NK-92 treated with Interleukin-12 subunit alpha and Interleukin-12 subunit beta, amount 100 ng/mL, for 24 hours (cell line): ENCODE data around the gene GALE.
"Not testable (repeated sequence)": the region's sequence is repeated elsewhere in the genome, so short reads cannot be mapped to it uniquely, and the experiment has no call there.

Source experiments
- DNase-seq: peaks from one replicate; lab custom pipeline; 2025; lab: John Stamatoyannopoulos, UW

GALE gene

DNA sequence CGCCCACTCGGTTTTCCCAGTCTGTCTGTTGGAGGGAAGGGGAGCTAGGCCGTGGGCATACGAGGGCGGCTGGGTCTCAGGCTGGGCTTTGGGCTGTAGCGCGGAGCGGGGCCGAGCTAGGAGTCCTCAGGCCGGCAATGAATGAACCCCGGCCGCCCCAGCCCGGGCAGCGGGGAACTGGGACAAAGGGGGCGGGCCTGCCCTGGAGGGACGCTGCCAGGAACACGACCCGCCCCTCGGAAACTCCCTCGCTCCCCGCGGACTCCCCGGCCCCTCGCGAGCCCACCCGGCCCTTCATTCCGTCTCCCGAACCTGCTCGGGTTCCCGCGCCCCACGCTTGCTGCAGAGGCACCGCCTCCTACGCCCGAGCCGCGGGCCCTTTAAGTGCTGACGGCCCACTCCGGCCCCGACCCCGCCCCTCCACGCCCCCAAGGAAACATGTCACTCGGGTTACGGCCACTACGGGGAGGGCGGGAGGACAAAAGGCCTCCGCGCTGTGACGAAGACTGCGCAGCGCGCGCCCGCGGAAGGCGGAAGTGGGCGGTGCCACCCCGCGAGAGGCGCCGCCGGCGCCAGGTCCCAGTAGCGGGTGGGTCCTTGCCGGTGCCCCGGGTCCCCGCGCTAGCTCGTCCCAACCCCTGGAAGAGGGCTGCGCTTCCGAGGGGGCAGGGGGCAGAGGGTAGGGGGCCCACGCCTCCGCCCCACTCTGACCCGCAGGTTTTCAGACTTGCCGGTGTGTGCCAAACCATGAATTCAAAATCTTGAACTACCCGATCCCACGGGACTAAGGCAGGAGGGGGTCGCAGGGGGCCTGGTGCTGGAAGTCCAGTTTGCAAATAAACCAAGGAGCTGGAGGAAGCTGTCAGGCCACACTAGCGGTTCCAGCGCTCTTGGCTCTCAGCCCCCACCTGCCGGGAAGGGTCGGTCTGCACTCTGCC, at the start of gene GALE:
Gene GALE, minus strand, starts transcription at position 355 of the 938 bp plus-strand sequence. CDS start 1,747 bp downstream, outside the sequence.
- DNase-seq: peak; percentile 96

GRCh38 chr1:23848673-23849616, 48.4 kb upstream of the GALE start:
- DNase-seq: no peak

- DNase-seq: not testable (repeated sequence)
Measured at GRCh38 chr1:23847482-23848095, 47.0 kb upstream of the GALE start.

DNA sequence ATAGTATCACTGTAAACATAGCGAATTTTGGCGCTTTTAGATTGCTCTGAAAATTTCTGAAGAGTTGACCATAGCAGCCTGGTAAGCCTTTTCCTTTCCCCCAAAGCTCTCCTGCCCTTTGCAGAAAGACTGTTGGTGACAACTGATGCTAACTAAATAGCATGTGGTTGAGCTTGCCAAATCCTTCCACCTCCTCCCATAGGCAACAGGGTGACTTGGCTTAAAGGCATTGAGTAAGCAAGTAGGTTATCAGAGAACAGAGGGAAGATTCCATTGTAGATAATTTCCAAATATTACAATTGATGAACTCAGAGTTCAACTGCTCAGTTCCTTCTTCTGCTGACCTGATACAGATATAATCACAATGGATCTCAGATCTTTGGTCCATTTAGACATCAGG, 44.6 kb upstream of the GALE start:
- DNase-seq: no peak

GRCh38 chr1:23843644-23844043, 43.1 kb upstream of the GALE start:
- no peak for DNase-seq

DNA sequence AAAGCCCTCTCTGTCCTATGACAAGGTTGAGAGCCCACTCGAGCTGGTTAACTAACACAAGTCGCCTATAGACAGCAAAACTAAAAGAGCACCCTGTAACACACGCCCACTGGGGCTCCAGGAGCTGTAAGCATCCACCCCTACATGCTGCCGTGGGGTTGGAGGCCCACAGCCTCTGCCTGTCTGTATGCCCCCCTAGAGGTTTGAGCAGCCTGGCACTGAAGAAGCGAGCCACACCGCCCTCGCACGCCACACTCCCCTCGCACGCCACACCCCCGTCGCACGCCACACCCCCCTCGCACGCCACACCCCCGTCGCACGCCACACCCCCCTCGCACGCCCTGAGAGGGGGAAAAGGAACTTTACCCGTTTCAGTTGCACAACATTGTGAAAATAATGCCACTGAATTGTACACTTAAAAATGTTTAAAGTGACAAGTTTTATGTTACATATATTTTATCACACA, 37.9 kb upstream of the GALE start:
- DNase-seq: peak; percentile 71

DNA sequence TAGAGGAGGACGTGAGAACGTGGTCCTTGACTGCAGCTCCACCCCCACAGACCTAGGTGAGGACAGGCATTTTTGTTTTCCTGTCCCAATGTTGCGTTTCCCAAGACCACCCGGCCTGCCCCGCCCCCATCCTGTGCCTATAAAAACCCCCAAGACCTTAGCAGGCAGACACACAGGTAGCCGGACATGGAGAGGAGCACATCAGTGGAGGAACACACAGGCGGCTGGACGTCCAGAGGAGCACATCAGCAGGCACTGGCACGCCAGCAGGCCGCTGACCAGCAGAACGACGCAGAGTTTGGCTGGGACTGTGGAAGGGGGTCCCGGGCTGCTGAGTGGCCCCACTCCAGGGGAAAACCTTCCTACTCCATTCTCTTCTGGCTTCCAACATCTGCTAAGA, 37.4 kb upstream of the GALE start:
- DNase-seq: no peak

GRCh38 chr1:23836037-23836436, 35.5 kb upstream of the GALE start:
- no peak for DNase-seq

DNA sequence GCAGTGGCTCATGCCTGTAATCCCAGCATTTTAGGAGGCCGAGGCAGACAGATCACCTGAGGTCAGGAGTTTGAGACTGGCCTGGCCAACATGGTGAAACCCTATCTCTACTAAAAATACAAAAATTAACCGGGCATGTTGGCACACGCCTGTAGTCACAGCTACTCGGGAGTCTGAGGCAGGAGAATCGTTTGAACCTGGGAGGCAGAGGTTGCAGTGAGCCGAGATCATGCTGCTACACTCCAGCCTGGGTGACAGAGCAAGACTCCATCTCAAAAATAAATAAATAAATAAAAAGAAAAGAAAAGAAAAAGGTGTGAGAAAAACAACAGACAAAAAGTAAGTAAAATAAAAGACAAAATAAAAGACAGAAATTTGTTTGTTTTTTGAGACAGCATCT, 33.6 kb upstream of the GALE start:
- DNase-seq: not testable (repeated sequence)

DNA sequence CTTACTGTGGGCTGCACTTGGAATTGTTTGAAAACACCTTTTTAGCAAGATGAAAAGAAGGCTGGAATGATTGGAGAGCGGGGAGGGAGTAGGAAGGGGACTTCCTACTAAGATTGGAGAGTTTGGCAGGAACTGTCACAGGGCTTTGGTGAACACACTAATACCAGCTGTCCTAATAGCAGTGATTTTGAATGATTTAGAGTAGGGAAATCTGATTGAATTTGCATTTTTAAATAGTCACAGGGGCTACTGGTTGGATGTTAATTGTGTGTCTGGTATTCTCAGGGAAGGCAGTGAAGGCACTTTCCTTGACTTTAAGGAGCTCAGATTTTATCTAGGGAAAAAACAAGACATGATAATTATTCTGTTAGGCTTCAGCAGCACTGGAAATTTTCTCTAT, 27.2 kb upstream of the GALE start:
- no peak for DNase-seq

DNA sequence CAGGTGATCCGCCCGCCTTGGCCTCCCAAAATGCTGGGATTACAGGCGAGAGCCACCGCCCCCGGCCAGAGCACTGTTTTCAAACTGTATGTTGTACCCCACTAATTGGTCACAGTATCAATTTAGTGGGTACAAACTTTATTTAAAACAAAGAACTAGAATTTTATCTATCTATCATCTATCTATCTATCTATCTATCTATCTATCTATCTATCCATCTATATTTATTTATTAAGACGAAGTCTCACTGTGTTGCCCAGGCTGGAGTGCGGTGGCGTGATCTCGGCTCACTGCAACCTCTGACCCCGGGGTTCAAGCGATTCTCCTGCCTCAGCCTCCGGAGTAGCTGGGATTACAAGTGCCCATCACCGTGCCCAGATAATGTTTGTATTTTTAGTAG, 26.0 kb upstream of the GALE start:
- DNase-seq: not testable (repeated sequence)

GRCh38 chr1:23825762-23826522, 25.4 kb upstream of the GALE start:
- no peak for DNase-seq

DNA sequence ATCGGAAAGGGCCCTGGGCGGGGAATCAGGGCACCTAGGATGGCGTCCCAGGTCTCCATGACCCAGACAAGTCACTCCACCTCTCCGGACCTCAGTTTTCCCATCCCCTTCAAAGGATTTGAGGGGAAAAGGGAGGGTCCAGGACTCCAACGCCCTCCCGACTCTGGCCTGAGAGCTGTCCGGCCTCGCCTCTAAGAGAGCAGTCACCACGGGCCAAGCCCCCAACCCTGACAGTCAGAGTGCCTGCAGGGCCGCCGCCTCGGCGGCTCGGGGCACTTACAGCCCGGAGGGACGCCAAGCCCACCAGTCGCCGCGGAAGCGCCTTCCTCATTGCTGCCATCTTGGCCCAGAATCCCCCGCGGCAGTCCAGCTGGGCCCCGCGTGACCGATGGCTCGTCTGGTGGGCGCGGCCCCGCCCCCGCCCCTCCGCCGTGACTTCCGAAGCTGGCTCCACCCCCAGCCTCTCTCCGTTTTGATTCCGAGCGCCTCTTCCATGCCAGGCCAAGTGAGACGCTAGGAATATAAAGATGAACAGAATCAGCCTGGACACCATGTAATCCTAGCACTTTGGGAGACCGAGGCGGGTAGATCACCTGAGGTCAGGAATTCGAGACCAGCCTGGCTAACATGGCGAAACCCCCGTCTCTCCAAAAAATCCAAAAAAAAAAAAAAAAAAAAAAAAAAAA, 24.7 kb upstream of the GALE start, which contains the start of gene HMGCL:
Gene HMGCL, minus strand, starts transcription at position 354 of the 686 bp plus-strand sequence. Its CDS starts 14 bp downstream, at position 340.
- peak; percentile 82 for DNase-seq

DNA sequence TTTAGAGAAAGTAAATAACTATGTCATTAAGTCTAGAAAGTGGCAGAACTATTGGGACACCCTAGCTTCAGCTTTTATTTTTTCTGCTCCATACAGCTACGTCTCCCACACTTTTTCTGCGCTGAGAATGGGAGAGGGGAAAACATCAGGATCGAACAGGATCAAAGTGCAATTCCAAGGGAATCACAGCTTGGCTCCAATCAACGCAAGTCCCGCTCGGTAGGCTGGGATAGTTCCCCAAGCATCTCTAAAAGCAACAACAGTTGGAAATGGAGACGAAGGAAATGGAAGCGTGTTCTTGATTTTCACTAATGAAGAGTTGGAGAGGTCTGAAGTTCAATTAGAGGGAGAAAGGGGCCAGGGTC, 24.1 kb upstream of the GALE start:
- DNase-seq: no peak

DNA sequence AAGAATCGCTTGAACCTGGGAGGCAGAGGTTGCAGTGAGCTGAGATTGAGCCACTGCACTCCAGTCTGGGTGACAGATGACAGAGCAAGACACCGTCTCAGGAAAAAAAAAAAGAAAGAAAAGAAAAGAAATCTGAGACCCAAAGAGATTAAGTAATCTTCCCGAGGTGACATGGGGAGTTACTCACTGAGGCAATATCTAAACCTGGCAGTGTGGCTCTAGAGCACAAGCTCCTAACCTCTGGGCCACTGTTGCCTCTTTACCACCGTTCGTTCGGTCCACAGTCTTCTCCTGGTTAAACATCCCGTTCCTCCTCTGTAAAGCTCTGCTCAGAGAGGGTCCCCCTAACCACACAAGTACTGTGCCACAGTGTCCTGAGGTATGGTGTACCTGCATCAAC, 23.2 kb upstream of the GALE start:
- DNase-seq: no peak

GRCh38 chr1:23817633-23818032, 17.1 kb upstream of the GALE start:
- DNase-seq: no peak

- DNase-seq: no peak
Measured at GRCh38 chr1:23816906-23817305, 16.4 kb upstream of the GALE start.

DNA sequence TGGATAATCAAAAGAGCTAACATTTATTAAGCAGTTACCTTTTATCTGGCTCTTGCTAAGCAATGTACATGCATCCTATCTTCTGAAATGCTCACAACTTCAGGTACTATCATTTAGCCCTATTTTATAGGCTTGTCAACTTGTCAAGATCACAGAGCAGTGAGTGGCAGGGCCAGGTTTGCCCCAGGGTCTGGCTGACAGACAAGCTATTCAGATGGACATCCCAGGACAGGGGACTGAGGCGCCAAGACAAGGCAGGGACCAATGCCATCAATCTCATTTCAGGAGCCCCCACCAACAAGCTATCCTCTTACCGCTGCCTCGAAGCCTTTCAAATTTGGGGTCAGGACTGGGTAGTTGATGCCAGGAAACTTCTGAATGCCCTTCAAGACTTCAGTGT, 15.8 kb upstream of the GALE start:
- DNase-seq: no peak

DNA sequence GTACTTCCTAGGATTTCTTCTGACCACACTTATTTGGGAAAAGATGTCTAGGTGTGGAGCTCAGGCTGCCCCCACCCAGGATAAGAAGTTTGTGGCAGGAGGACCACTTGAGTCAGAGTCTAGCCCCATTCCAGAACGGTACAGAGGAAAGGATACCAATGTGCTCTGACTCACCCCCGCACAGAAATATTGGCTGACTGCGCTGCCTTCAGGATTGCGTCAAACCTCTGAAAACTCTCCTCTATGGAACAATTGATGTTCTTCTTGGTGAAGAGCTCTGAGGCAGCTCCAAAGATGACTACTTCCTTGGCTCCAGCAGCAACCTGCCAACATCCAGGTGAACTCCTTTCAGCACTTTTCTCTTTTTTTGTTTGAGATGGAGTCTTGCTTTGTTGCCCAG, 13.5 kb upstream of the GALE start:
- DNase-seq: no peak

- DNase-seq: no peak
Measured at GRCh38 chr1:23810818-23811540, 10.4 kb upstream of the GALE start.
